Activated CD4-positive, CD25-positive, alpha-beta regulatory T cell (primary cell): Measurements from ENCODE around the gene NMNAT3.

ENCODE experiments used
- DNase-seq, 4 experiments: peaks; one replicate each; lab custom pipeline; 2025; lab: John Stamatoyannopoulos, UW

Gene NMNAT3

DNA sequence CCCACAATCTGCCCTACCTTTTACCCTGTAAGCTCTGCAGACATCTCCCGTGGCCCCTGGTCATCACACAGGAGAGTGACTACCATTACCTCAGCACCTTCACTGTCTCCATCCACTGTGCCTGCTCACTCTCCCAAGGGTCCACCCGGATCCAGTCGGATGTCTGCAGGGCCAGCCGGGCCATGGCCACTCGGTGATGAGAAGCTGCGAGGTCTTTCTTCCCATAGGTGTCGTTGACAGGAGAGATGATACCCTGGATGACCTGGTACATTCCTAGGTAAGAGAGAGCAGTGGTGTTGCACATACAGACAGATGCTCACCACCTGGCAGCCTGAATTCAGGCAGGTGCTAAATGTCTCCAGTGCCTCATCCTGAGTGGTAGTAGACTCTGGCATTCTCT, 99.0 kb downstream of the NMNAT3 start:
- DNase-seq: no peak

DNA sequence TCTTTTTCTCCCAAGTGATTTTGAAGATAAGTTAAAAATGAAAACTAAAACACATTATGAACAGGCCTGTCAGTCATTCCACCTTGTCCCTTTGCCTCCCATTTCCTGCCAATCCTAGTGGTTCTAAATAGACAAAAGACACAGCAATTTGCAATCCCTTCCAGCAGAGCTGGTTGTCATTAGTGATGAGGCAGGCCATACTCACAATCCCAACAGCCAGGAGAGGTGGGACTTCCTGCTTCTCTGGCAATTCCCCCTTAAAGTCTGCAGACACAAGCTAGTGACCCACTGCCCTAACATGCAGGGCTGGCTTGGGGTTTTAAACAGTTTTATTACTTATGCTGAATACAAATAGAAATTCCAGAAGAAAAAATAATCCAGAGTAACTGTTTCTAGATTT, 99.9 kb downstream of the NMNAT3 start:
- no peak for DNase-seq

DNA sequence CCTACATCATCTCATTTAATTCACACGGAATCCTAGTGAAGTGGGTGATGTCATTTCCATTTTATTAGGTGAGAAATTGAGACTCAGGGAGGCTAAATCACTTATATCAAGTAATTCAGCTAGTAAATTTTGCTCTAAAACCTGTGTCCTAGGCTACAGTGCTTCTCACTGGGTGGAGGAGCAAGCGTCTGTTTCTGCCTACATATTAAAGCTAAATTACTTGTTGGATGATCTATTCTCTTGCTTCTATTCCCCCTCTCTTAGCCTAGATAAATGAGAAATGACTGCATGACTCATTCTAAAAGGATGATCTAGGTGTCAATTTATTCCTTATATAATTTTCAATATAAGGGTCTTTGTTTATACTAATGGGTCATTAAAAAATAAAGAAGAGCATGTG, 100.4 kb downstream of the NMNAT3 start:
- no peak for DNase-seq

DNA sequence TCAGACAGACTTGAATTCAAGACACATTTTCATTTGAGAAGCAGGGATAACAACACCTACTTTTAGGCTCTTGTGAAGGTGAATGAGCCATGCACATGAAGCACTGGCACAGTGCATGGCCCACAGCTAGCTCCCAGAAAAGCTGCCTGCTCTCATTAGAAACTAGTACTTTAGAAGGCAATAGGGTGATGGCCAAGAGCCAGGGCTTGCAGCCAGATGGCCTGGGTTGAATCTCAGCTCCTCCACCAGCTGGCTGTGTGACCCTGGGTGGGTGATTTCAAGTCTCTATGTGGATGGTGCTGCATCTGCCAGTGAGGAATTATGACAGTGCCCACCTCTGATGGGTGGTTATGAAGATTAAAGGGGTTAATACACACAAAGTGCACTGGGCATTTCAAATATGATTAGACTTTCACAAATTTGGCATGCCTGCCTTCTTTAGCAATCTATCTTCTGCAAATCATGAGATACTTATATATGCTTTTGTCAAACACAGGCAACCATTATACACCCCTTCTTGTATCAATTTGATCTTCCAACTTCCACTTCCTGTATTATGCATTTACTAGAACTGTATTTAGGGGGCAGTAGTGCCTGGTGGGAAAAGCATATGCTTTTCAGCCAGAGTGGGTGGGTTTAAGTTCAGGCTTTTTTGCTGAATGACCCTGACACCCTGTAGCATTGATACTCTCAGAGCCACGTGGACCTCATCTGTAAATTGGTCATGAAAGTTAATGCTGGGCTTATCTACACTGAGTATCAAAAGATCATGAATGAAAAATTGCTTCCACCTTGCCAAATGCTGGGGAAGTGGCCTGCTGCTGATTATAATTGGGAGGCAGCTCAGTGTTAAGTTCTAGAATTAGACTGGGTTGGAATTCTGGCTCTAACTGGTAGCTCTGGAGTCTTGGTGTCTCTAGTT, 103.5 kb downstream of the NMNAT3 start:
- DNase-seq: no peak

DNA sequence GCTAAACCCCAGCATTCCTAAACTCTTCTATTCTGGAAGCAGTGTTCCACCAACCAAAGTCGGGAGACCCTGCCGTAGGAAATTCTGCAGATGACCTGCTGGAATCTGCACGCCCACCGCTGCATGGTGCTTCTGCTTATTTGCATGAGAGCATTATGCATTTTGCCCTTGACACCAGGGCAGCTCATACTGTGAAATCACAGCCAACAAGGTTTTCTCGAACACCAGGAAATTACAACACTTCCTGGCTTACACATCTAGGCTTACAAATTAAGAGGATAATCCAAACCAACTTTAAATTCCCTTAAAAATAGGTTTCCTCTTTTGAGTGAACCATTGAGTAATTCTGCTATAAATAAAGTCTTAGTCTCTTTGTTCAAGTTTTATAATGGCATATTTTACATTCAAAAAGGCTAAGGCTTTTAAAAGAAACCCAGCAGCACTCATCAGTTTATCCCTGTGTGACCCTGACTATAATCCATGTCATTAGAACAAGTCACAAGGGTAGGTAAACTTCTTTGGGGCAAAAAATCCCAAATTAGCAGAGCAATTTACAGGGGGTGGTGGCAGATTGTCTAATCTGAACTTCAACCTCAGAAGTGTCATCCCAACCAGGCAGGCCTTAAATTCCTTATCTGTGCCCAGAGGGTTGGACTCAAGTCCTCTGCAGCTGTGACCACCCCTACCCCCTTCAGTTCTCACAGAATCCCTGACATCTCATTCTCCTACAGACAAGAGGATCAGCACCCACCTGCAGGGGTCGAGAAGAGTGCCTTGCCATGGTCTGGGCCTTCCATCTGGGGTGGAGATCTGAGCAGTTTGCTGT, 104.7 kb downstream of the NMNAT3 start:
- DNase-seq: no peak

DNA sequence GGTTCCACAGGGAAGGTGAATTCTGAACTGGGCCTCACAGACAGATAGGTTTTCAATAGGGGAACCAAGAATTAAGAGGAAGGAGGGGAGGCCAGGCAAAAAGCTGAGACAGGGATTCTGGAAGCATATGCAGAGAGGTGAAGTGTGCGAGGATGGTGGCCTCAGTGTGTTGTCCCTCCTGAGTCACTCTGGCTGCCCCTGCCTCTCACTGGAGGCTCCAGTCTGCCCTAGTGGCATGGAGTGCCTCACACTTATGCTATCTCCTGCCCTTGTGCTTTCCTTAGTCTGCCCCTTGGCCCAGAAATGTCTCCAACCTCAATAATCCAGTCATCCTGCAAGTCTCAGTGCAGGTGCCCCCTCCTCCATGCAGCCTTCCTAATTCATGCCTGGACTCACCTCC, 106.1 kb downstream of the NMNAT3 start:
- DNase-seq: no peak

DNA sequence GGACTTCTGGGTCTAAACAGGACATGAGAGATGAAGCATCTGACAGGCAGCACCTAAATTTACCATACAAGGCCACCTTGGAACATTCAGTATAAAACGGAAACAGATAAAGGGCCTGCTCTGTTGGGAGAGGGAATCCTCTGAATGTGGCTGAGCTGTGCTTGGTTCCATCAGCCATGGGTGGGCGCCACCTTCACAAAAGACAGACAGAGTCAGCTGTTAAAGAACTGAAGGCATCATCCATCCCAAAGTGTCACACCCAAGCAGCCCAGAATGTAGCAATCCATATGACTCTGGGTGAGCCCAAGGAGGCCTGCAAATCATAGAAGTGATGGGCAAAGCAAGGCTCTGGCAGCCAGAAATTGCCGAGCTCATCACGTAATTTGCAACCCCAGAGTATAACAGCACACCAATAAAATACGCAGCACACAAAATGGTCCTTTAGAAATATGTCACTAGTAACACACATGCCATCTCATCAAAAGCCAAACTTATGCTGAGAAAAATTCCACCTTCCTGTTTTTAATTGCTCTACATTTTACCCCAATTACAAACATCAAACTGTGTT, 113.4 kb downstream of the NMNAT3 start:
- DNase-seq: no peak

DNA sequence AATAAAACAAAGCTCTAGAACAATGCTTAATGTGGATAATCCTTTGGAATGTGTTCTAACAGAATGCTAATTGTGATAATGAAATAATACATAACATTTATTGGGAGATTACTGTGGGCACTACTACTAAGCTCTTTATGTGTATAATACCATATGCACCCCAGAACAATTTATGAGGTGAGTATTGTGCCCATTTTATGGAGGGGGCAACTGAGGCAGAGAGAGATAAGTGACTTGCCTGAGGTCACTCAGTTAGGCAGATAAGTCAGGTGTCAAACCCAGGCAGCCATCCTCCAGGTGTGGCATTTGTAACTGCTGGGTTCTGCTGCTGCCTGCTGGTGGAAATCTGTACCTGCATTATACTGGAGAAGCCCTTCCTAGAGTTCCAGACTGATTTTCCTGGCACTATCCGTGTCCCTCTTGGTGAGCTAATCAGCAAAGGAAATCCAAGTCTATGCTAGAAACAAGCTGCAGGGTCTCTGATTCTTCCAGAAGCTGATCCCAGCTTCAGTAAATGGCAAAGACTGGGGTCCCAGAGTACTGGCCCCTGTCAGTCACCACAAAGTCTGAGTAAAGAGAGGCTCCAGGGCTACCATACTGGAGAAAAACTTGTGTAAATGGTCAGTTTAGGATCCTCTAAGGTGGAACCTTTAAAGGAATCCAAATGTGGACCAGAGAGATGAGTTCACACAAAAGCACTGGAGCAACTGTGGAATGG, 115.7 kb downstream of the NMNAT3 start:
- DNase-seq: no peak

DNA sequence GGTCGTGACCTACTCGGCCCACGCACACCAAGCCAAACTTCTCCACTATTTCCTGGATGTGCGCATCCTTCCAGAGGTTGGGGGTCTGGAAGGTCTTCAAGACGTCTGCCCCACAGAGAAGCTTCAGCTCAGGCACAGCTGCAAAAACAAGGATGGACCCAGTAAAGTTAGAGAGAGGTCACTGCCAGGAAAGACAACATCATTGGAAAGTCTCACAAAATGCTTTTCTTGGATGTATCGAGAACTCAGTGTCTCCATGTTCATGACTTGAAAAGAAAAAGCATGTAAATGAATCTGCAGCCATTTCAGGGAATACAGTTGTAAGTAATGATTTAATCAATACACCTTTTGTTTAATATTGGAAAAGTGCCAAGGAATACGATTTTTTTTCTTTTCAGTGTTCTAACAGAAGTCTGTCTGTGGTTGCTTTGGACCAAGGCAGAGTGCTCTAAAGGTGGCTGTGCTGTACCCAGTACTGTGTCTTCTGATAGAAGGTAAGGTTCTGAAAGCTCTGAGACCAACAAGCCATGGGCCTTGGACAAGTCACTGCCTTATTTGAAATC, 116.4 kb downstream of the NMNAT3 start:
- no peak for DNase-seq

DNA sequence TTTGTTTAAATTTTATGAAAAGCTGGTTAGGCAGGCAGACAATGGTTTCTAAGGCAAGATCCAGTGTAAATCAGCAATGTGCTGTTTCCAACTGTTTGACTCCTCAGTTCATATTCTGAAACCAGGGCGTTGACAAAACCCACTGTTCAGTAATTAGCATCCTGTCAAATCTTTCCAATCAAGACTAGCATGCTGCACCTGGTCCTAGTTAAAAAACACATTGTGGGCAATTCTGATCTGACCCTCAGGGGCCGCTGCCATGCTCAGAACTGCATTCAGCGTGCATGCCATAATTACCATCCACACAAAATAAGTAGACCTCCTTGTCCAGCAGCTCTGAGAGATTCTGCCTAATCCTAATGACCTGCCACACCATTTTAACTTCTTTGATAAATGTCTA, 117.4 kb downstream of the NMNAT3 start:
- no peak for DNase-seq

DNA sequence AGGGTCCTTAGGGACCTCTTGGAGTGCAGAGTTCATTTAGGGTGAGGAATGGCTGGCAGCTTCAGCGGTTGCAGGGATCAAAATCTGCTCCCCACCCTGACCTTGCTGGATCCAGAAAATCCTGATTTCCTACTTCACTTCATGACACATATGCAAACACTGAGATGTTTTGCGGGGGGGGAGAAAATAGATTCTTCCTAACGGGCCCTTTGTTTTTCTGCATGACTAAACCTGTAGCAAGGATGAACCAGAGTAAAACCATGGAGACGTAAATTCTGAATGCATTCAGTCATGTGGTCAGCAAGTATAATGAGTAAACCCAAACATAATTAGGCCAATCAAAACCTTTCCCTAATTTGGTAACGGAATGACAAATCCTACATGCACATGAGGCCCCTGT, 118.2 kb downstream of the NMNAT3 start:
- no peak for DNase-seq

DNA sequence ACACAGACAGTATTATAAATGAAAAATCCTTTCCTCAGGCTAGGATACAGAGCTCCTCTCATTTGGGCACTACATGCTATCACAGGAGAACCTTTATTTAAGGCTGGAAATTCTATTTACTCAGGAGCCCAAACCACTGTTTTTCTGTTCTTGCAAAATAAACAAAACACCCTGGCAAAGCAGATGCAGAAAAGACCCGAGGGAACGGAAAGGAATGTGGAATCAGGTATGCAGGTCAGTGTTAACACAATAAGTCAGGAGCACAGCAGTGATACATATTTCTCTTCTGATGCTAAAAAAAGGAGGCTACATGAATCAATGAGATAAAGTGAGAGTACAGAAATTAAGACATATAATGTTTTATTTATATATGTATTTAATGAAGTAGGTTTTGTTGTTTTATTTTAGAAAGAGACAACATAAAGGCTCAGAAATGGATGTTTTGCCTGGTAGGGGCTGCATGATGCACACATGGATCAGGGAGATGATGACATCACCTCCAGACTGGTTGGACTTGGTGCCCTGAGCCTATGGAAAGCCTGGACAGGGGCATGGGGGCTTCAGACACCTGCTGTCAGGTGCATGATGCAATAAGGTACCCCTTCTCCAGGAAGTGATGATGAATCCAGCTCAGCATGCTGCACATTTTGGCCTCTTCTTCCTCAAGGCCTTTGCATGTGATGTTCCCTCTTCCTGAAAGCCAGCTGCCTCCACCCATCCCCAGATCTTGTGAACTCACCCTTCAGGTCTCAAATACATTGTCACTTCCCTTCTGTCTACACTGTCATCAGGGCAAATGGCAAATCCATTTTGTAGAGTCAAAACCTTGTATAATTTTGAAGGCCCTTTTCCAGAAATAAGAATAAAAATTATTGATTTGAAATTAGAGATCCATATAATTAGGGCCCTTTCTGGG, 119.2 kb downstream of the NMNAT3 start:
- DNase-seq: no peak

DNA sequence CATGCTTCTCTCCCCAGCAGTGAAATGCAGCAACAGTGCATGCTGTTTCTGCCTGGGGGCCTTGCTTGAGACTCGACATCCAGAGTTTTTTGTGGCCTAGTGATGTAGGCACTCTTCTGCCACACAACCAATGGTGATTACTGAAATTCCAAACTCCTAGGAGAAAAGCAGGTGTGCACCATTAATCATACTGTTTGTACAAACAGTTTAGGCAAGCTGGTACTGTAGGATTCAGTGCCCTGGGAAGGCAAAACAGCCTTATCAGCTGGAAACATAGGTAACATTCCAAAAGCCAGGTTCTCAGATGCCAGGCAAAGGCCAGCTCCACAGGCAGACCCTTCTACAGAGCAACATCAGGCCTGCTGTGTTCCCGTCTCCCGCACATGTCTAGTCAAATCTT, 120.7 kb downstream of the NMNAT3 start:
- no peak for DNase-seq

DNA sequence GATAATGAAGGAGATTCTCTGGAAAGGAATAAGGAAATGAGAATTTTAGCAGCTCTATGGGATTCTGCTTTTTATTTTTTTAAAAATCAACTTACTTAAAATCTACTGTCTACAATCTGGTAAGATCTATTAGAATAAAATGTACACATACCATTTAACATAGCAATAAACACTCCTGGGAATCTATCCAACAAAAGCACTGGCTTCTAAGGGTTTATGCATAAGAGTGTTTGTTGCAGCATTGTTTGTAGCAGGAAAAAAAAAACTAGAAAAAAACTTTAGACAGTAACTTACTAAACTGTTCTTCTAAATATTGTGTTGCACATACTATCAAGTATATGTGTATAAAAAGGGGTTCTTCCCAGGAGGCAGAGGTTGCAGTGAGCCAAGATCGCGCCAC, 122.5 kb downstream of the NMNAT3 start:
- DNase-seq: no peak

DNA sequence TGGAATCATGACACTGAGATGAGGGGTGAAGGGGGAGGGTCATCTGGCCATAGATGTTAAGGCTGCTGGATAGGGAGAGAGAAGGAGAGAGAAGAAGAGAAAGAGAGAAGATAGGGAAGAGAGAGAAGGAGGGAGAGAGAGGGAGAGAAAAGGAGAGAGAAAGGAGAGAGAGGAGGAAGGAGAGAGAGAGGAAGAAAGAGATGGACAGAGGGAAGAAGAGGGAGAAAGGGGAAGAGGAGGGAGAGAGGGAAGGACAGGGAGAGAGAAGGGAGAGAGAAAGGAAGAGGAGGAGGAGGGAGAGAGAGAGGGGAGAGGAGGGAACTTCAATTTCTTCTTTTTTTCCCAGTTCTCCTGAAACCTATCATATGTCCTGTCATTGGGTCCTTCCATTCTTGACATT, 123.1 kb downstream of the NMNAT3 start:
- no peak for DNase-seq

DNA sequence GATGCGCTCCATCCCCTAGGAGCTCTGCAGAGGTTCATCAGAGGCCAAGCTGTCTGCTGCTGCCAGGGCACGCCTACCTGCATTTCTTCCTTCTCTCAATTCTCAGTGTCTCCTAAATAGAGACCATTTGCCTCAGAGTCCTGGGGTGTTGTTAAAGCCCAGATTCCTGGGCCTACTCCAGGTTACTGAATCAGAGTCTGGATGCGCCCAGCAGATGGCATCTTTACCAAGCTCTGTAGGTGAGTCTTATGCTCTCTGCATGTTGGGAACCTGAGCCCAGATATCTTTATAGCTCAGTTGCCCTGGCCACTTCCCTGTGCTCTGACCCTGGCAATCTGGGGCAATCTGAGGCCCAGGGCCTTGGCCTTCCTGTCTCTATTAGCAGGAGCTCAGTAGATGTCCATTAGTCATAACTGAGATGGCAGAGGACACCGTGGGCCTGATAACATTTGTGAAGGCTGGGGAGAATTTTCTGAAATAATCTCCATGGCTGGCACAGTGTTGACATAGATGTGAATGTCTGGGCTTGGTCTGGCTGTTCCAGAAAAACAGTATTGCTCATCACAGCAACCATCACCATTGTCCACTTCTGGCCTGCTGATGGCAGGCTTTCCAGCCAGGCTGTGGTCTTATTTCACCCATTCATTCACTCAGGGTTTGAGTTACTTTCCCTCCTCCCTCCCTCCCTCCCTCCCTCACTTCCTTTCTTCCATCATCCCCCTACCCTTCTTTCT, 125.0 kb downstream of the NMNAT3 start:
- DNase-seq: no peak

DNA sequence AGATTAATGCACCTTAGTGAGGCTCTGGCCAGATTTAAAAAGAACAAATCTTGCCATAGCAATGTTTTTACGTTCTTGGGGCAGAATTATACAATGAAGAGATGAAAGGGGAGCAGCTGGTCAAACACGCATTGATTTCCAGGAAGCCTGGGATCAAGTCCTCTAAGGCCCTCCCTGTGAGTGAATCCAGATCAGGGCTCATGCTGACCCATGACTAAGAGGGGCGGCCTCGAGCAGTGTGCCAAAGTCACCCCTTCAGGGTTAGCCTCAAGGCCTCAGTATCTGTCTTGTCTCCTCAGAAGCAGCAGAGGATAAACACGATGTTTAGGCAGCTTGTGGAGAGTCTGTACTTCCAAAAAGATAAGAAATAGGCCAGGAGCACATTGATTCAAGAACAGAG, 129.0 kb downstream of the NMNAT3 start:
- DNase-seq: no peak

DNA sequence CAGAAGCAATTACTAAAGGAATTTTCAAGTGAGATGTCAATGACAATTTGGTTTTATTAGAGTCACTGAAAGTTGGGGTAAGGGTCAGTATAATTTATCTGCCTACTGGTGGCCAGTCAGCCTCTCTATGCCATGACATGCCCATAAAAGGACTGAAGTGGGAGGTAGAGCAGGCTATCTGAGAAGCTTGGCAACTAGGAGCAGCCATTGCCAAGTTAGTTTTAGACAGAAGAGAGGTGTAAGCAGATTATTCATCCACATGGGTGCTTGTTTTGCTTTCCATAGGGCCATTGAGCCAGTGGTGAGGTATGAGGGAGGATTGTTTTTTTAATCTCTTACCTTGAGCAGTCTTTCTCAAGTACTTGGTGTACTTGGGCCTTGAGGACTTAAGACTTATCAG, 130.1 kb downstream of the NMNAT3 start:
- DNase-seq: no peak

DNA sequence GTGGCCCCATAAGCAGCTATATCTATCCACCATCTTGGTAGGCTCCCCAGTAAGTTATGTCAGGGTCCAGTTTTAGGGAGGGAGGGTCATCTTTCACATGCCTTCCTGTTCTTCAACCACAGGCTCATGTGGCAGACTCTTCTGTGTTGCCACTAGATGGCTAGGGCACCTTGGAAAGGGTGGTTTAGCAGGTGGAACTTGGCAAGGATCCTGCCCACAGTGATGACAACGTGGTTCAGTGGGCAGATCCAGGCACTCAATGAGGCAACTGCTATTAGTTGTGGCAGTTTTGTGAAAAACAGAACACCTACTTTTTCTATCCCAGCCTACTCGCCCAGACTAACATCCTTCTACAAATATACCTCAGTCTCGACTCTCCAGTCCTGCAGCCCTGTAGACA, 131.0 kb downstream of the NMNAT3 start:
- no peak for DNase-seq
